WTC11 (cell line): ENCODE results near the gene ANXA8L1. TPM values are rescaled to one million over a fixed set of nuclear protein-coding genes. Genes with fewer than 3 reads are reported as not detected.

ENCODE experiments used
- ATAC-seq: fragments of 200-7000 bp; cut with Tn5 transposase; 2 replicates; pipeline ENCODE4 v1.10.0; 2021; ENCODE audit warnings: mild to moderate bottlenecking, moderate library complexity
- CTCF ChIA-PET: fragments of 300-600 bp; sonication (Branson Sonifier 250); formaldehyde crosslinking; loops from one replicate; lab custom pipeline; 2021; ENCODE audit warnings: antibody characterized with exemption; lab: Charles Lee
- POLR2A ChIA-PET: fragments of 350-600 bp; sonication (Branson Sonifier 250); formaldehyde crosslinking; loops from one replicate; lab custom pipeline; 2021; ENCODE audit warnings: antibody characterized with exemption; lab: Charles Lee
- DNase-seq: peaks from one replicate; pipeline ENCODE4 v3.0.0; 2021; ENCODE audit warnings: low spot score
- H3K27ac Mint-ChIP-seq: 2 replicates; pipeline ENCODE4 v1.8.0; 2021; ENCODE audit warnings: mixed read lengths
- H3K27me3 Mint-ChIP-seq: 2 replicates; pipeline ENCODE4 v1.8.0; 2021; ENCODE audit warnings: low read depth, mild to moderate bottlenecking, moderate library complexity, mixed read lengths
- H3K36me3 Mint-ChIP-seq: 2 replicates; pipeline ENCODE4 v1.8.0; 2021; ENCODE audit warnings: mixed read lengths
- H3K4me1 Mint-ChIP-seq: 2 replicates; pipeline ENCODE4 v1.8.0; 2022; ENCODE audit warnings: mixed read lengths
- H3K4me3 Mint-ChIP-seq: 2 replicates; pipeline ENCODE4 v1.8.0; 2021; ENCODE audit warnings: mild to moderate bottlenecking, moderate library complexity, mixed read lengths
- H3K9me3 Mint-ChIP-seq: 2 replicates; pipeline ENCODE4 v1.8.0; 2021; ENCODE audit warnings: mixed read lengths
- GABPB1 ChIP-seq: sonication (generic); formaldehyde crosslinking; IDR thresholded peaks from 2 replicates; pipeline ENCODE4 v1.8.1; 2023; ENCODE audit warnings: mild to moderate bottlenecking, missing genetic modification reagents
- IRF2 ChIP-seq: sonication (generic); formaldehyde crosslinking; IDR thresholded peaks from 2 replicates; pipeline ENCODE4 v1.8.0; 2022; ENCODE audit warnings: low read depth, missing genetic modification reagents, borderline replicate concordance
- JUN ChIP-seq: sonication (generic); formaldehyde crosslinking; IDR thresholded peaks from 2 replicates; pipeline ENCODE4 v1.8.0; 2023; ENCODE audit warnings: mild to moderate bottlenecking, missing genetic modification reagents
- NFYB ChIP-seq: sonication (generic); formaldehyde crosslinking; conservative IDR thresholded peaks from 2 replicates; pipeline ENCODE4 v1.8.0; 2022; ENCODE audit warnings: low read depth, missing genetic modification reagents
- OVOL2 ChIP-seq: fragments of 250-450 bp; sonication (Bioruptor Pico); IDR thresholded peaks from 2 replicates; pipeline ENCODE4 v1.9.0; 2021; ENCODE audit warnings: mild to moderate bottlenecking, borderline replicate concordance
- SMAD3 ChIP-seq: sonication (generic); formaldehyde crosslinking; IDR thresholded peaks from 2 replicates; pipeline ENCODE4 v1.8.0; 2022; ENCODE audit warnings: missing genetic modification reagents, mild to moderate bottlenecking, borderline replicate concordance
- TEAD1 ChIP-seq: sonication (generic); formaldehyde crosslinking; IDR thresholded peaks from 2 replicates; pipeline ENCODE4 v1.8.0; 2022; ENCODE audit warnings: mild to moderate bottlenecking, missing genetic modification reagents
- ZNF121 ChIP-seq: sonication (generic); formaldehyde crosslinking; IDR thresholded peaks from 2 replicates; pipeline ENCODE4 v1.8.0; 2023; ENCODE audit warnings: missing genetic modification reagents
- ZNF232 ChIP-seq: sonication (generic); formaldehyde crosslinking; IDR thresholded peaks from 2 replicates; pipeline ENCODE4 v1.8.0; 2022; ENCODE audit warnings: mild to moderate bottlenecking, missing genetic modification reagents
- ZNF263 ChIP-seq: sonication (generic); formaldehyde crosslinking; IDR thresholded peaks from 2 replicates; pipeline ENCODE4 v1.8.1; 2022; ENCODE audit warnings: low read depth, mild to moderate bottlenecking, moderate library complexity, missing genetic modification reagents
- ZNF317 ChIP-seq: sonication (generic); formaldehyde crosslinking; IDR thresholded peaks from 2 replicates; pipeline ENCODE4 v1.8.1; 2023; ENCODE audit warnings: low read depth, mild to moderate bottlenecking, moderate library complexity, missing genetic modification reagents, borderline replicate concordance
- total RNA-seq: library from RNA; stranded (reverse); gene quantifications from 3 replicates; pipeline ENCODE4 v1.2.3, GENCODE V29; 2021
- TF ChIP-seq, protein P1 (sequence below): sonication (generic); formaldehyde crosslinking; IDR thresholded peaks from 2 replicates; pipeline ENCODE4 v1.8.0; 2023; ENCODE audit warnings: mild to moderate bottlenecking, missing genetic modification reagents
- TF ChIP-seq, protein P2 (sequence below): sonication (generic); formaldehyde crosslinking; IDR thresholded peaks from 2 replicates; pipeline ENCODE4 v1.8.1; 2023; ENCODE audit warnings: mild to moderate bottlenecking, missing genetic modification reagents
- TF ChIP-seq, protein P3 (sequence below): sonication (generic); formaldehyde crosslinking; IDR thresholded peaks from 2 replicates; pipeline ENCODE4 v1.8.0; 2022; ENCODE audit warnings: missing genetic modification reagents
- TF ChIP-seq, protein P4 (sequence below): fragments of 250-450 bp; sonication (Bioruptor Pico); IDR thresholded peaks from 2 replicates; pipeline ENCODE4 v2.1.2; 2022; ENCODE audit warnings: mild to moderate bottlenecking, moderate library complexity
- TF ChIP-seq, protein P5 (sequence below): sonication (generic); formaldehyde crosslinking; IDR thresholded peaks from 2 replicates; pipeline ENCODE4 v1.8.1; 2022; ENCODE audit warnings: mild to moderate bottlenecking, missing genetic modification reagents, moderate library complexity, borderline replicate concordance
- TF ChIP-seq, protein P6 (sequence below): sonication (generic); formaldehyde crosslinking; IDR thresholded peaks from 2 replicates; pipeline ENCODE4 v1.8.0; 2023; ENCODE audit warnings: missing genetic modification reagents, mild to moderate bottlenecking, borderline replicate concordance
- TF ChIP-seq, protein P7 (sequence below): sonication (generic); formaldehyde crosslinking; IDR thresholded peaks from 2 replicates; pipeline ENCODE4 v1.8.1; 2022; ENCODE audit warnings: low read depth, mild to moderate bottlenecking, moderate library complexity, missing genetic modification reagents, borderline replicate concordance
- TF ChIP-seq, protein P8 (sequence below): sonication (generic); formaldehyde crosslinking; IDR thresholded peaks from 2 replicates; pipeline ENCODE4 v1.8.0; 2022; ENCODE audit warnings: mild to moderate bottlenecking, missing genetic modification reagents

Gene ANXA8L1
- total RNA-seq, 1 experiment from 2014 or later, result not detected

DNA sequence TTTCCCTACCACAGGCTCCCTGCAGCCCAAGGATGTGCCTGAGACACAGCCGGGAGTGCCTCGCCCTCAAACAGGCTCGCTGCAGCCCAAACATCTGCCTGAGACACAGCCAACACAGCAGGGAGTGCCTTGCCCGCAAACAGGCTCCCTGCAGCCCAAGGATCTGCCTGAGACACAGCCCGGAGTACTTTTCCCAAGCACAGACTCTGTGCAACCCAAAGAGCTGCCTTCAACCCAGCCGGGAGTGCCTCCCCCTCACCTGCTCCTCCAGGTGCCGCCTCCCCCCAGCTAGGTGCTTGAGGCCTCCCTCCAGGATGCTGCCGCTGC lies 45.9 kb upstream of the ANXA8L1 start (continued):
- TF ChIP-seq NFYB (CRISPR knock-in tag), result no peak
- TF ChIP-seq, protein P1, sequence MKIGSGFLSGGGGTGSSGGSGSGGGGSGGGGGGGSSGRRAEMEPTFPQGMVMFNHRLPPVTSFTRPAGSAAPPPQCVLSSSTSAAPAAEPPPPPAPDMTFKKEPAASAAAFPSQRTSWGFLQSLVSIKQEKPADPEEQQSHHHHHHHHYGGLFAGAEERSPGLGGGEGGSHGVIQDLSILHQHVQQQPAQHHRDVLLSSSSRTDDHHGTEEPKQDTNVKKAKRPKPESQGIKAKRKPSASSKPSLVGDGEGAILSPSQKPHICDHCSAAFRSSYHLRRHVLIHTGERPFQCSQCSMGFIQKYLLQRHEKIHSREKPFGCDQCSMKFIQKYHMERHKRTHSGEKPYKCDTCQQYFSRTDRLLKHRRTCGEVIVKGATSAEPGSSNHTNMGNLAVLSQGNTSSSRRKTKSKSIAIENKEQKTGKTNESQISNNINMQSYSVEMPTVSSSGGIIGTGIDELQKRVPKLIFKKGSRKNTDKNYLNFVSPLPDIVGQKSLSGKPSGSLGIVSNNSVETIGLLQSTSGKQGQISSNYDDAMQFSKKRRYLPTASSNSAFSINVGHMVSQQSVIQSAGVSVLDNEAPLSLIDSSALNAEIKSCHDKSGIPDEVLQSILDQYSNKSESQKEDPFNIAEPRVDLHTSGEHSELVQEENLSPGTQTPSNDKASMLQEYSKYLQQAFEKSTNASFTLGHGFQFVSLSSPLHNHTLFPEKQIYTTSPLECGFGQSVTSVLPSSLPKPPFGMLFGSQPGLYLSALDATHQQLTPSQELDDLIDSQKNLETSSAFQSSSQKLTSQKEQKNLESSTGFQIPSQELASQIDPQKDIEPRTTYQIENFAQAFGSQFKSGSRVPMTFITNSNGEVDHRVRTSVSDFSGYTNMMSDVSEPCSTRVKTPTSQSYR (CRISPR knock-in tag), result no peak

DNA sequence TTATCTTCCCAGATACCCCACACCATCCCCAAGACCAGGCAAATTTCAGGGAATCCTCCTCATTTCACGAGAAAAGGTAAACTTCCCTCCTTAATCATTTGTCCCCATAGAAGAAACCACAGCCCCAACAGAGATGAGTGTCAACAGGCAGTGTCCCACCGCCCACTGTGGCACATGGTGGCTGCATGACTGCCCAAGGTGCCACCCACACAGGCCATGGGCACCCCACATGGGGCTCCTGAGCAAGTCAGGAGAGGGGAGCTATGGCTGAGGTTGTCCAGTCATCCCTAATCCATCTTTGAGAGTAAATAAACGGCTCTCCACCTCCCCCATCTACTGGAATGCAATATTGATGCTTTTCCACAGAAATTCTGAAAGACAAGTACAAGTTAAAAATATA lies 44.7 kb upstream of the ANXA8L1 start:
- H3K27me3 Mint-ChIP-seq, result no peaks in the 10 kb centered on the region; the same call in 1 of the 2 replicates

More for the DNA sequence above, 44.7 kb upstream of the ANXA8L1 start:
- CTCF ChIA-PET, result no interaction called here
- TF ChIP-seq ZNF121, result no peak
- TF ChIP-seq, protein P2, sequence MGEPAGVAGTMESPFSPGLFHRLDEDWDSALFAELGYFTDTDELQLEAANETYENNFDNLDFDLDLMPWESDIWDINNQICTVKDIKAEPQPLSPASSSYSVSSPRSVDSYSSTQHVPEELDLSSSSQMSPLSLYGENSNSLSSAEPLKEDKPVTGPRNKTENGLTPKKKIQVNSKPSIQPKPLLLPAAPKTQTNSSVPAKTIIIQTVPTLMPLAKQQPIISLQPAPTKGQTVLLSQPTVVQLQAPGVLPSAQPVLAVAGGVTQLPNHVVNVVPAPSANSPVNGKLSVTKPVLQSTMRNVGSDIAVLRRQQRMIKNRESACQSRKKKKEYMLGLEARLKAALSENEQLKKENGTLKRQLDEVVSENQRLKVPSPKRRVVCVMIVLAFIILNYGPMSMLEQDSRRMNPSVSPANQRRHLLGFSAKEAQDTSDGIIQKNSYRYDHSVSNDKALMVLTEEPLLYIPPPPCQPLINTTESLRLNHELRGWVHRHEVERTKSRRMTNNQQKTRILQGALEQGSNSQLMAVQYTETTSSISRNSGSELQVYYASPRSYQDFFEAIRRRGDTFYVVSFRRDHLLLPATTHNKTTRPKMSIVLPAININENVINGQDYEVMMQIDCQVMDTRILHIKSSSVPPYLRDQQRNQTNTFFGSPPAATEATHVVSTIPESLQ, result no peak
- no peak for TF ChIP-seq TEAD1 (CRISPR knock-in tag)
- no peak for TF ChIP-seq IRF2
- TF ChIP-seq ZNF317 (CRISPR knock-in tag), result no peak
- TF ChIP-seq, protein P3, sequence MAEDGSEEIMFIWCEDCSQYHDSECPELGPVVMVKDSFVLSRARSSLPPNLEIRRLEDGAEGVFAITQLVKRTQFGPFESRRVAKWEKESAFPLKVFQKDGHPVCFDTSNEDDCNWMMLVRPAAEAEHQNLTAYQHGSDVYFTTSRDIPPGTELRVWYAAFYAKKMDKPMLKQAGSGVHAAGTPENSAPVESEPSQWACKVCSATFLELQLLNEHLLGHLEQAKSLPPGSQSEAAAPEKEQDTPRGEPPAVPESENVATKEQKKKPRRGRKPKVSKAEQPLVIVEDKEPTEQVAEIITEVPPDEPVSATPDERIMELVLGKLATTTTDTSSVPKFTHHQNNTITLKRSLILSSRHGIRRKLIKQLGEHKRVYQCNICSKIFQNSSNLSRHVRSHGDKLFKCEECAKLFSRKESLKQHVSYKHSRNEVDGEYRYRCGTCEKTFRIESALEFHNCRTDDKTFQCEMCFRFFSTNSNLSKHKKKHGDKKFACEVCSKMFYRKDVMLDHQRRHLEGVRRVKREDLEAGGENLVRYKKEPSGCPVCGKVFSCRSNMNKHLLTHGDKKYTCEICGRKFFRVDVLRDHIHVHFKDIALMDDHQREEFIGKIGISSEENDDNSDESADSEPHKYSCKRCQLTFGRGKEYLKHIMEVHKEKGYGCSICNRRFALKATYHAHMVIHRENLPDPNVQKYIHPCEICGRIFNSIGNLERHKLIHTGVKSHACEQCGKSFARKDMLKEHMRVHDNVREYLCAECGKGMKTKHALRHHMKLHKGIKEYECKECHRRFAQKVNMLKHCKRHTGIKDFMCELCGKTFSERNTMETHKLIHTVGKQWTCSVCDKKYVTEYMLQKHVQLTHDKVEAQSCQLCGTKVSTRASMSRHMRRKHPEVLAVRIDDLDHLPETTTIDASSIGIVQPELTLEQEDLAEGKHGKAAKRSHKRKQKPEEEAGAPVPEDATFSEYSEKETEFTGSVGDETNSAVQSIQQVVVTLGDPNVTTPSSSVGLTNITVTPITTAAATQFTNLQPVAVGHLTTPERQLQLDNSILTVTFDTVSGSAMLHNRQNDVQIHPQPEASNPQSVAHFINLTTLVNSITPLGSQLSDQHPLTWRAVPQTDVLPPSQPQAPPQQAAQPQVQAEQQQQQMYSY, result no peak
- TF ChIP-seq, protein P4, sequence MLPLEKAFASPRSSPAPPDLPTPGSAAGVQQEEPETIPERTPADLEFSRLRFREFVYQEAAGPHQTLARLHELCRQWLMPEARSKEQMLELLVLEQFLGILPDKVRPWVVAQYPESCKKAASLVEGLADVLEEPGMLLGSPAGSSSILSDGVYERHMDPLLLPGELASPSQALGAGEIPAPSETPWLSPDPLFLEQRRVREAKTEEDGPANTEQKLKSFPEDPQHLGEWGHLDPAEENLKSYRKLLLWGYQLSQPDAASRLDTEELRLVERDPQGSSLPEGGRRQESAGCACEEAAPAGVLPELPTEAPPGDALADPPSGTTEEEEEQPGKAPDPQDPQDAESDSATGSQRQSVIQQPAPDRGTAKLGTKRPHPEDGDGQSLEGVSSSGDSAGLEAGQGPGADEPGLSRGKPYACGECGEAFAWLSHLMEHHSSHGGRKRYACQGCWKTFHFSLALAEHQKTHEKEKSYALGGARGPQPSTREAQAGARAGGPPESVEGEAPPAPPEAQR, result no peak
- TF ChIP-seq, protein P5, sequence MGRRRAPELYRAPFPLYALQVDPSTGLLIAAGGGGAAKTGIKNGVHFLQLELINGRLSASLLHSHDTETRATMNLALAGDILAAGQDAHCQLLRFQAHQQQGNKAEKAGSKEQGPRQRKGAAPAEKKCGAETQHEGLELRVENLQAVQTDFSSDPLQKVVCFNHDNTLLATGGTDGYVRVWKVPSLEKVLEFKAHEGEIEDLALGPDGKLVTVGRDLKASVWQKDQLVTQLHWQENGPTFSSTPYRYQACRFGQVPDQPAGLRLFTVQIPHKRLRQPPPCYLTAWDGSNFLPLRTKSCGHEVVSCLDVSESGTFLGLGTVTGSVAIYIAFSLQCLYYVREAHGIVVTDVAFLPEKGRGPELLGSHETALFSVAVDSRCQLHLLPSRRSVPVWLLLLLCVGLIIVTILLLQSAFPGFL (CRISPR knock-in tag), result no peak
- TF ChIP-seq GABPB1, result no peak
- TF ChIP-seq JUN, result no peak
- TF ChIP-seq, protein P6, sequence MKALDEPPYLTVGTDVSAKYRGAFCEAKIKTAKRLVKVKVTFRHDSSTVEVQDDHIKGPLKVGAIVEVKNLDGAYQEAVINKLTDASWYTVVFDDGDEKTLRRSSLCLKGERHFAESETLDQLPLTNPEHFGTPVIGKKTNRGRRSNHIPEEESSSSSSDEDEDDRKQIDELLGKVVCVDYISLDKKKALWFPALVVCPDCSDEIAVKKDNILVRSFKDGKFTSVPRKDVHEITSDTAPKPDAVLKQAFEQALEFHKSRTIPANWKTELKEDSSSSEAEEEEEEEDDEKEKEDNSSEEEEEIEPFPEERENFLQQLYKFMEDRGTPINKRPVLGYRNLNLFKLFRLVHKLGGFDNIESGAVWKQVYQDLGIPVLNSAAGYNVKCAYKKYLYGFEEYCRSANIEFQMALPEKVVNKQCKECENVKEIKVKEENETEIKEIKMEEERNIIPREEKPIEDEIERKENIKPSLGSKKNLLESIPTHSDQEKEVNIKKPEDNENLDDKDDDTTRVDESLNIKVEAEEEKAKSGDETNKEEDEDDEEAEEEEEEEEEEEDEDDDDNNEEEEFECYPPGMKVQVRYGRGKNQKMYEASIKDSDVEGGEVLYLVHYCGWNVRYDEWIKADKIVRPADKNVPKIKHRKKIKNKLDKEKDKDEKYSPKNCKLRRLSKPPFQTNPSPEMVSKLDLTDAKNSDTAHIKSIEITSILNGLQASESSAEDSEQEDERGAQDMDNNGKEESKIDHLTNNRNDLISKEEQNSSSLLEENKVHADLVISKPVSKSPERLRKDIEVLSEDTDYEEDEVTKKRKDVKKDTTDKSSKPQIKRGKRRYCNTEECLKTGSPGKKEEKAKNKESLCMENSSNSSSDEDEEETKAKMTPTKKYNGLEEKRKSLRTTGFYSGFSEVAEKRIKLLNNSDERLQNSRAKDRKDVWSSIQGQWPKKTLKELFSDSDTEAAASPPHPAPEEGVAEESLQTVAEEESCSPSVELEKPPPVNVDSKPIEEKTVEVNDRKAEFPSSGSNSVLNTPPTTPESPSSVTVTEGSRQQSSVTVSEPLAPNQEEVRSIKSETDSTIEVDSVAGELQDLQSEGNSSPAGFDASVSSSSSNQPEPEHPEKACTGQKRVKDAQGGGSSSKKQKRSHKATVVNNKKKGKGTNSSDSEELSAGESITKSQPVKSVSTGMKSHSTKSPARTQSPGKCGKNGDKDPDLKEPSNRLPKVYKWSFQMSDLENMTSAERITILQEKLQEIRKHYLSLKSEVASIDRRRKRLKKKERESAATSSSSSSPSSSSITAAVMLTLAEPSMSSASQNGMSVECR, result no peak
- TF ChIP-seq, protein P7, sequence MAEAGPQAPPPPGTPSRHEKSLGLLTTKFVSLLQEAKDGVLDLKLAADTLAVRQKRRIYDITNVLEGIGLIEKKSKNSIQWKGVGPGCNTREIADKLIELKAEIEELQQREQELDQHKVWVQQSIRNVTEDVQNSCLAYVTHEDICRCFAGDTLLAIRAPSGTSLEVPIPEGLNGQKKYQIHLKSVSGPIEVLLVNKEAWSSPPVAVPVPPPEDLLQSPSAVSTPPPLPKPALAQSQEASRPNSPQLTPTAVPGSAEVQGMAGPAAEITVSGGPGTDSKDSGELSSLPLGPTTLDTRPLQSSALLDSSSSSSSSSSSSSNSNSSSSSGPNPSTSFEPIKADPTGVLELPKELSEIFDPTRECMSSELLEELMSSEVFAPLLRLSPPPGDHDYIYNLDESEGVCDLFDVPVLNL (CRISPR knock-in tag), result no peak
- no peak for TF ChIP-seq SMAD3 (CRISPR knock-in tag)
- TF ChIP-seq ZNF232 (CRISPR knock-in tag), result no peak
- no peak for TF ChIP-seq ZNF263
- TF ChIP-seq OVOL2, result no peak
- TF ChIP-seq, protein P8, sequence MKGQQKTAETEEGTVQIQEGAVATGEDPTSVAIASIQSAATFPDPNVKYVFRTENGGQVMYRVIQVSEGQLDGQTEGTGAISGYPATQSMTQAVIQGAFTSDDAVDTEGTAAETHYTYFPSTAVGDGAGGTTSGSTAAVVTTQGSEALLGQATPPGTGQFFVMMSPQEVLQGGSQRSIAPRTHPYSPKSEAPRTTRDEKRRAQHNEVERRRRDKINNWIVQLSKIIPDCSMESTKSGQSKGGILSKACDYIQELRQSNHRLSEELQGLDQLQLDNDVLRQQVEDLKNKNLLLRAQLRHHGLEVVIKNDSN (CRISPR knock-in tag), result no peak
- DNase-seq, result no peak
- Mint-ChIP-seq H3K4me3 (no peak overlapping the region), H3K27ac (no peak overlapping the region), H3K36me3 (no peaks in the 10 kb centered on the region), H3K9me3 (no peaks in the 10 kb centered on the region), H3K4me1 (peaks cover 12% of the 10 kb centered on the region)
- POLR2A ChIA-PET, result no interaction called here
- ATAC-seq, result no peak
